Muscle layer of colon (tissue), 2 donors: ENCODE measurements around the gene PROX1.

Experiments
- H3K27ac ChIP-seq: one replicate; pipeline ENCODE4 v1.7.0; 2013; ENCODE audit warnings: low read depth, mild to moderate bottlenecking, low read length, moderate library complexity
- H3K27me3 ChIP-seq, 2 donors: one replicate each; pipeline ENCODE4 v1.7.0; 2013; ENCODE audit warnings: low read length in 2 of 2, mild to moderate bottlenecking in 2 of 2; ENCODE audit not compliant: insufficient read depth in 2 of 2, control insufficient read depth in 1 of 2
- H3K36me3 ChIP-seq: one replicate; pipeline ENCODE4 v1.7.0; 2013; ENCODE audit warnings: mild to moderate bottlenecking, low read length; ENCODE audit not compliant: insufficient read depth
- H3K4me1 ChIP-seq: one replicate; pipeline ENCODE4 v1.7.0; 2013; ENCODE audit warnings: mild to moderate bottlenecking, low read length; ENCODE audit not compliant: insufficient read depth
- H3K4me3 ChIP-seq, 2 donors: one replicate each; pipeline ENCODE4 v1.7.0; 2013; ENCODE audit warnings: low read length in 2 of 2, low read depth in 1 of 2, mild to moderate bottlenecking in 1 of 2, moderate library complexity in 1 of 2
- H3K9ac ChIP-seq: one replicate; pipeline ENCODE4 v1.7.0; 2013; ENCODE audit warnings: low read length
- H3K9me3 ChIP-seq: one replicate; pipeline ENCODE4 v1.7.0; 2013; ENCODE audit warnings: mild to moderate bottlenecking, low read length
- donor health status: abdominal sarcoma.
- donor health status: Adenocarcinoma of cecum.

Gene PROX1

DNA sequence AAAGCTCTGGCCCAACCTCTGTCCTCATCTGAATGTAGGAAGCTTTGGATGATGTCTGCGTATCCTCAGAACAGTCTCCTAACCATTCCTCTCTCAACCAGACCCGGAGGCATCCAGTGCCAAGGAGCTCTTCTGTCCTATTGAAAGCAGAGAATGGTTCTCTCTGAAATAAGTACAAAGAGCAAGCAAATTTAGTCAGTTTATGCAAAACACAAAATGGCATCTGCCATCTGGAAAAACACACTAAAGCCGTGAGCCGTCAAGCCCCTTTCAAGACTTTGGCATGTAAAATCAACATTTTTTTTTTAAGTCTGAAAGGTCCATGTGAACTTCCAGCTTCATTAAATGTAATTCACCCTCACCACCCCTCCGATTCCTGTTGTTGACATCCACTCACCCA, 21.7 kb upstream of the PROX1 start:
- Histone ChIP-seq H3K36me3 (no peaks in the 10 kb centered on the region), H3K27ac (no peak overlapping the region), H3K9ac (no peak overlapping the region), H3K4me3 (no peak overlapping the region), H3K9me3 (no peaks in the 10 kb centered on the region), H3K4me1 (no peaks in the 10 kb centered on the region), H3K27me3 (no peaks in the 10 kb centered on the region)

DNA sequence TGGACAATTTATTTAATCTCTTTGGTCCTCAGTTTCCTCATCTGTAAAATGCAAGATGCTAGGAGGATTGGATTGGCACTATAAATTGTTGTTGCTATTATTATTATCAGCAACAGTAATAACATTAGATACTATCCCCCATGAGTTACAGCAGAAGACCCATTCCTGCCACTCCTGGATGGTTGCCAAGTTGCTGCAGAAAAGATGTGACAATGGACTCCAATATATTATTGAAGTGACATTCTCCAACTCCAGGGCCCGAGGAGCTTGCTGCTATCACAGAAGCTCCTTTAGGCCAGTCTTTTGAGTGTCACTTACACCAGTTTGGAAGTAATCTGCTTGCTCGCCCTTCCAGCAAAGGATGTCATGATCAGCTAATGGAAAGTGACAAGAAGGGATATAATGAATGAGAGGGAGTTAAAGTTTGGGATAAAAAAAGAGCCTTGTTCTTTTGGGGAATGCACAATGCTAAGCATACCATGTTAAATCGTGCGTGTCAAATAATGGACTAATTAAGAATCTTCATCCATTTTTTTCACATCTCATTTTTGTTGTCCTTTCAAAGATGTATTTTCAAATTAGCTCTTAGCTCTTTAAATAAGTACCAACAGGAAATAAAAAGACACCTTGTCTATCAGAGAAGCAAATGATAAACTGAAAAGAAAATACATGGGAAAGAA, 19.5 kb upstream of the PROX1 start:
- Histone ChIP-seq H3K4me3 (no peak overlapping the region), H3K9me3 (no peaks in the 10 kb centered on the region), H3K27ac (no peak overlapping the region), H3K4me1 (no peaks in the 10 kb centered on the region), H3K36me3 (no peaks in the 10 kb centered on the region), H3K27me3 (no peaks in the 10 kb centered on the region), H3K9ac (no peak overlapping the region)

- Histone ChIP-seq H3K27me3 (no peaks in the 10 kb centered on the region), H3K27ac (no peak overlapping the region), H3K9me3 (no peaks in the 10 kb centered on the region), H3K4me3 (no peak overlapping the region), H3K36me3 (no peaks in the 10 kb centered on the region), H3K9ac (no peak overlapping the region), H3K4me1 (no peaks in the 10 kb centered on the region)
These were observed 17.7 kb upstream of the PROX1 start for GRCh38 chr1:213969958-213970555.

DNA sequence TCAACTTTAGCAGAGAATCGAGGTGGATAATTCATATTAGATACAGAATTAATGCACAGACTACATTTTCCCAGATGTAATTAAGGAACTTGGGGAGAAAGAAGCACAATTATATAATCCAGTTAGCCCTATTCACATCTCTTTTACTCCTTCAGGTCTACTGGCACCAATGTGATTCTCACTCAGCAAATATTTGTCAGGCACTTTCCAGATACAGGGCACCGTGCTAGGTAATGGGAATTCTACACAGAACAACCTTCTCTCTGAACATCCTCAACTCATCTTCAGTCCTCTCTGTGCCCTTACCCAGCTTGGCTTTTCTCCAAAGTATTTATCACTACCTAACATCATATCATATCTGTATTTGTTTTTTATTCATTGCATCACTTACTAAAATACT, 15.6 kb upstream of the PROX1 start:
- Histone ChIP-seq H3K27ac (no peak overlapping the region), H3K36me3 (no peaks in the 10 kb centered on the region), H3K9me3 (no peaks in the 10 kb centered on the region), H3K4me3 (no peak overlapping the region), H3K4me1 (no peaks in the 10 kb centered on the region), H3K9ac (no peak overlapping the region), H3K27me3 (no peaks in the 10 kb centered on the region)

GRCh38 chr1:213973129-213973528, 14.6 kb upstream of the PROX1 start:
- Histone ChIP-seq H3K9me3 (no peaks in the 10 kb centered on the region), H3K4me1 (no peaks in the 10 kb centered on the region), H3K27me3 (no peaks in the 10 kb centered on the region), H3K9ac (no peak overlapping the region), H3K36me3 (no peaks in the 10 kb centered on the region), H3K27ac (no peak overlapping the region), H3K4me3 (no peak overlapping the region)

DNA sequence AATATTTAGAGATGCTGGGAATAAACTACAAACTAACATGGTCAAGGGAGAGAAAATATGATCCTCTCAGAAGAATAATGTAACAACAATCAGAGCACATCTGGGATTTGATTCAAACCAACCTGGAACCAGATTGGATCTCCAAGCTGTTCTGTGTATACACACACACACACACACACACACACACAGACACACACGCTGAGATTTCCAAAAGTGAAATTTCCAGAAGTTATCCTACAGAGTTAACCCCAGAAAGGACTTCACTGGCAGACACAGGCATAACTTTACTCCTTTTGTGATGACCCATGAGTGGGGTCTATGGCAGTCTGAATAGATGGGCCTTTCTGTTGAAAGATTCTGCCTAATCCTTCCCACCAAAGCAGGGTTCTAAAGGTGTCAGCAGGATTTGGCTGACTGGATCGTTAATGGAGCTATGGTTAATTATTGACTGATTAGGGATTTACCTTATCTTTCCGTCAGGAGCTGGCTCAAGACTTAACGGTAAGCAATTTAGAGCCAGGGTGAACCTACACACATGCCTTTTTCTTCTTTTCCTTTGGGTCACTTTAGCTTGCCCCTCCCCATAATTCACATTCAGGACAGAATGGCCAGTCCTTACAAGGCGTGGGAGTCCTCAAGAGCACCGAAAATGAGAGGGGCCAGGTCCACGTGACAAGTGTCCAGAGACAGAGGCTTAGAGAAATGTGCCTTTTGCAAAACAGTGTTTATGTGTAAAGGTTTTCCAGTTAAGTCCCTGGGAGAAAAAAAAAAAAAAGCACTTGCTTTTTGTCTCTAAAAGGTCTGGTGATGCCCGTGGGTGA, 10.9 kb upstream of the PROX1 start:
- H3K9ac ChIP-seq: no peak overlapping the region
- no peaks in the 10 kb centered on the region for H3K4me1 ChIP-seq
- H3K27me3 ChIP-seq: peaks cover 17 to 33% of the 10 kb centered on the region in 2 donors
- no peak overlapping the region for H3K4me3 ChIP-seq
- no peaks in the 10 kb centered on the region for H3K9me3 ChIP-seq
- no peaks in the 10 kb centered on the region for H3K36me3 ChIP-seq
- no peak overlapping the region for H3K27ac ChIP-seq

- no peak overlapping the region for H3K27ac ChIP-seq
These were observed 10.3 kb upstream of the PROX1 start for GRCh38 chr1:213977486-213977842.

DNA sequence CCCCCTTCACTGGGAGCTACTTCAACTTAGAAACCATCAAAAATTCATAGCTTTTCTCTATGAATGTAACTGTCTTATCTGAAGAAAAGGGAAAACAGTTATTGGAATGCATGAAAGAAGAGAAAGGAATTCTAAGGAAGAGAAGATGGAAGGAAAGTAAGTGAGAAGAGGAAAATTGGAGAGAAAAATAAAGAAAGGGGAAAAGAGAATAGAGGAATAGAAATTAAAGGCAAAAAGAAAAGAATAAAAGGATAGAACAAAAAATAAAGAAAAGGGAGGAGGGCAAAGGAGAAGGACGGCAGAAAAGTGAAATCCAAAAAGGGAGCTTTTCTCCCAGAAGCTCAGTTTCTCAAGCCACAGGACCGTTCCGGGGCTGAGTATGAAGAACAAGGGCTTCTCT, 9.9 kb upstream of the PROX1 start:
- Histone ChIP-seq H3K9me3 (no peaks in the 10 kb centered on the region), H3K27ac (no peak overlapping the region), H3K27me3 (peaks cover 26 to 44% of the 10 kb centered on the region in 2 donors), H3K9ac (no peak overlapping the region), H3K4me1 (peaks cover under 1% of the 10 kb centered on the region), H3K4me3 (no peak overlapping the region), H3K36me3 (no peaks in the 10 kb centered on the region)

More at GRCh38 chr1:213977486-213977842, 10.3 kb upstream of the PROX1 start:
- Histone ChIP-seq H3K4me3 (no peak overlapping the region), H3K4me1 (no peaks in the 10 kb centered on the region), H3K36me3 (no peaks in the 10 kb centered on the region), H3K27me3 (peaks cover 23 to 39% of the 10 kb centered on the region in 2 donors), H3K9ac (no peak overlapping the region), H3K9me3 (no peaks in the 10 kb centered on the region)

DNA sequence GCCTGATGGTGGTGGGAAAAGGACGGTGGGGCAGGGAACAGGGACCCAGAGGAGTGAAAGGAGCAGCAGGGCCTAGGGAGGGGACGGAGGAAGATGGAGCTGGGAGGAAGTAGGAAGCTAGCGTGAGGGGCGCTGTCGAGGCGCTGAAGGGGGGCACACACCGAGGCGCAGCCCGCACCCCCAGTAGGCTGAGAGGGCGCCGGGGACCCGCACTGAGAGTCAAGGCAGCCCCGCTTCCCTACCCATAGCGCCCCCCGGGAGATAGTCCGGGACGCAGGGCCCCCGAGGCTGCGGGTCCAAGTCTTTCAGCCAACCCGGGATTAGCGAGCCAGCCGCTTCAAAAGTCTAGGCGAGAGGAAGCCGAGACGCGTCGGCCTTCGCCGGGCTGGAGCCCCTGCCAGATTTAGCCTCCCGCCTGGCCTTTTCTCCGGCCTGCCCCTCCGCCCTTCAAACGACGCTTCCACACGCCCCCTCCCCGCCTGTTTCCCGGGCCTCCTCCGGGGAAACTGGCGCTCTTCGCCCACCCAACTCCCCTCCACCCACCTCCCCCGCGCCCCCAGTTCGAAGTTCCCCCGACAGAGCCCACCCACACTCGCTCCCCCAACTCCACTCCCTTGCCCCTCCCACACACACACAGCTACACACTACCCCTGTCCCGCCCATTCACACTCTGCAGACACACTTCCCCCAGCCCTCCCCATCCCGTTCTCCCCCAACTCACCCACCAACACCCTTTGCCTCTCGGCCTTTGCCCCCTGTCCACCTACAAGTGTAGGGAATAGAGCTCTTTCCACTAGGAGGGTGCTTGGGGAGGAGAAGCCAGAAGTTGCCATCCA, 7.8 kb upstream of the PROX1 start:
- Histone ChIP-seq H3K36me3 (no peaks in the 10 kb centered on the region), H3K27me3 (peaks cover 46 to 64% of the 10 kb centered on the region in 2 donors), H3K4me3 (no peak overlapping the region), H3K27ac (no peak overlapping the region), H3K9me3 (no peaks in the 10 kb centered on the region), H3K9ac (no peak overlapping the region), H3K4me1 (peaks cover 8% of the 10 kb centered on the region)

GRCh38 chr1:213980906-213981305, 6.9 kb upstream of the PROX1 start:
- Histone ChIP-seq H3K4me3 (no peak overlapping the region), H3K27me3 (peaks cover 56 to 74% of the 10 kb centered on the region in 2 donors), H3K4me1 (peaks cover 8% of the 10 kb centered on the region)

GRCh38 chr1:213982289-213982671, 5.5 kb upstream of the PROX1 start:
- peaks cover 13% of the 10 kb centered on the region for H3K4me1 ChIP-seq
- no peaks in the 10 kb centered on the region for H3K36me3 ChIP-seq
- H3K4me3 ChIP-seq: peak overlapping the region in 1 of 2 donors; percentile 42
- H3K27ac ChIP-seq: no peak overlapping the region
- no peaks in the 10 kb centered on the region for H3K9me3 ChIP-seq
- peaks cover 69 to 84% of the 10 kb centered on the region in 2 donors for H3K27me3 ChIP-seq
- no peak overlapping the region for H3K9ac ChIP-seq

More at GRCh38 chr1:213980906-213981305, 6.9 kb upstream of the PROX1 start:
- Histone ChIP-seq H3K9ac (no peak overlapping the region), H3K27ac (no peak overlapping the region), H3K36me3 (no peaks in the 10 kb centered on the region), H3K9me3 (no peaks in the 10 kb centered on the region)
